K562 (cell line): ENCODE measurements around the gene KNOP1. TPM values are rescaled to one million over a fixed set of nuclear protein-coding genes. Genes with fewer than 3 reads are reported as not detected.

Experiments used
- CEBPZ ChIP-seq: fragments of 150-350 bp; IDR thresholded peaks from 2 replicates; pipeline ENCODE4 v1.6.1; 2014; ENCODE audit warnings: low read depth, mild to moderate bottlenecking, low read length, borderline replicate concordance
- DACH1 ChIP-seq: fragments of 450-650 bp; IDR thresholded peaks from 2 replicates; pipeline ENCODE4 v1.6.1; 2018; ENCODE audit not compliant: partially characterized antibody
- GTF2E2 ChIP-seq: fragments of 200-800 bp; sonication (Bioruptor generic); IDR thresholded peaks from 2 replicates; pipeline ENCODE4 v1.6.1; 2016; ENCODE audit warnings: missing genetic modification characterization, missing compliant biosample characterization
- KDM1A ChIP-seq, 2 experiments: fragments of 450-650 bp; IDR thresholded peaks; 2 replicates each; pipeline ENCODE4 v1.6.1; 2016; ENCODE audit warnings: mild to moderate bottlenecking in 2 of 2
- KLF13 ChIP-seq: fragments of 450-650 bp; IDR thresholded peaks from 2 replicates; pipeline ENCODE4 v1.6.1; 2016; ENCODE audit warnings: missing genetic modification characterization, low read depth, mild to moderate bottlenecking, missing compliant biosample characterization, moderate library complexity, borderline replicate concordance
- MYBL2 ChIP-seq, 2 experiments: fragments of 450-650 bp in 1 of 2; sonication (generic) in 1 of 2; formaldehyde crosslinking in 1 of 2; IDR thresholded peaks; 2 replicates each; pipeline versions ENCODE4 v1.6.1 to v1.8.1; 2017 to 2022; ENCODE audit warnings: borderline replicate concordance in 1 of 2, inconsistent platforms in 1 of 2, low read depth in 1 of 2, mild to moderate bottlenecking in 1 of 2, missing genetic modification reagents in 1 of 2, moderate library complexity in 1 of 2
- MYC ChIP-seq, 2 experiments: fragments of 250-450 bp in 1 of 2; sonication (Bioruptor Pico) in 1 of 2; IDR thresholded peaks; 2 replicates each; pipeline versions ENCODE4 v1.5.1 to v1.6.1; 2012 to 2021; ENCODE audit warnings: low read depth in 2 of 2, borderline replicate concordance in 1 of 2, improper control_type of control experiment in 1 of 2, low read length in 1 of 2, mild to moderate bottlenecking in 1 of 2, moderate library complexity in 1 of 2
- NFE2L1 ChIP-seq: fragments of 450-650 bp; IDR thresholded peaks from 2 replicates; pipeline ENCODE4 v1.6.1; 2016; ENCODE audit warnings: missing genetic modification characterization, low read depth, mild to moderate bottlenecking, missing compliant biosample characterization, moderate library complexity, borderline replicate concordance
- POLR2G ChIP-seq: fragments of 200-400 bp; formaldehyde crosslinking; IDR thresholded peaks from 2 replicates; pipeline ENCODE4 v1.6.1; 2017; ENCODE audit warnings: low read depth, mild to moderate bottlenecking, antibody characterized with exemption, low read length, moderate library complexity
- POU5F1 ChIP-seq: fragments of 150-350 bp; IDR thresholded peaks from 2 replicates; pipeline ENCODE4 v1.6.1; 2014; ENCODE audit warnings: borderline replicate concordance, low read length, low read depth, mild to moderate bottlenecking; ENCODE audit not compliant: partially characterized antibody
- TSHZ1 ChIP-seq: fragments of 250-450 bp; sonication (Bioruptor Pico); IDR thresholded peaks from 2 replicates; pipeline ENCODE4 v1.4.0; 2020; ENCODE audit warnings: mild to moderate bottlenecking, moderate library complexity
- ZBTB7A ChIP-seq: IDR thresholded peaks from 2 replicates; pipeline ENCODE4 v1.6.1; 2011; ENCODE audit warnings: low read depth, mild to moderate bottlenecking, low read length, moderate library complexity, borderline replicate concordance; ENCODE audit not compliant: control insufficient read depth
- ZKSCAN3 ChIP-seq: fragments of 250-450 bp; sonication (Bioruptor Pico); IDR thresholded peaks from 2 replicates; pipeline ENCODE4 v1.4.0; 2020
- ZNF324 ChIP-seq: fragments of 250-450 bp; sonication (Bioruptor Pico); IDR thresholded peaks from 2 replicates; pipeline ENCODE4 v1.4.0; 2020; ENCODE audit warnings: mild to moderate bottlenecking
- ZNF347 ChIP-seq: fragments of 450-650 bp; formaldehyde crosslinking; IDR thresholded peaks from 2 replicates; pipeline ENCODE4 v1.4.0; 2020; ENCODE audit warnings: low read depth, mild to moderate bottlenecking, moderate library complexity
- ZNF395 ChIP-seq: fragments of 200-800 bp; sonication (Bioruptor generic); IDR thresholded peaks from 2 replicates; pipeline ENCODE4 v1.6.1; 2017; ENCODE audit warnings: missing genetic modification characterization, missing compliant biosample characterization
- ZNF717 ChIP-seq: fragments of 250-450 bp; sonication (Bioruptor Pico); IDR thresholded peaks from 2 replicates; pipeline ENCODE4 v1.5.0; 2021
- polyA plus RNA-seq, 8 experiments: library from polyadenylated mRNA; depleted of rRNA in 4 of 8; stranded (reverse) in 5 of 8; unstranded in 3 of 8; fragments of >200 nt; fragmentation: Nextera tagmentation in 2 of 8; fragmentation: Illumina TruSeq in 1 of 8; extraction: Ambion mirVana in 2 of 8; extraction: Trizol in 1 of 8; gene quantifications; 2 replicates each; pipeline versions ENCODE4 v1.2.1 to v1.2.3, GENCODE V29; 2011 to 2014; ENCODE audit warnings: inconsistent platforms in 1 of 8, missing spikeins in 1 of 8
- total RNA-seq, 7 experiments: library from RNA; depleted of rRNA in 6 of 7; stranded (reverse); fragments of >200 nt in 6 of 7; fragmentation: Illumina TruSeq in 2 of 7; extraction: Trizol in 2 of 7; gene quantifications; 2 replicates each; pipeline versions ENCODE4 v1.2.1 to v1.2.3, GENCODE V29; 2011 to 2021; ENCODE audit warnings: low replicate concordance in 1 of 7

The KNOP1 gene
- total and polyA plus RNA-seq, 9 of the 15 experiments (the other 6 are each of a cell fraction or from before 2014, with no cell fraction given) = 22.4 to 57.6 (median 39.3) TPM

GRCh38 chr16:19696328-19696727 is 21.7 kb downstream of the KNOP1 start (continued):
- TF ChIP-seq GTF2E2 (tag) = no peak
- no peak for TF ChIP-seq CEBPZ
- no peak for TF ChIP-seq ZKSCAN3 (CRISPR knock-in tag)
- TF ChIP-seq POU5F1 = no peak
- 0 out of 2 replicates have a peak, but pooled peaks have one; percentile 37 for TF ChIP-seq MYC (IDR thresholded peaks at IDR 0.05; ENCODE audit: low read depth, low read length)
- TF ChIP-seq MYC (CRISPR knock-in tag; IDR thresholded peaks at IDR 0.05; ENCODE audit: borderline replicate concordance, low read depth) = no peak
- no peak for TF ChIP-seq ZNF347 (CRISPR knock-in tag)
- no peak for TF ChIP-seq POLR2G
- no peak for TF ChIP-seq ZBTB7A
- no peak for TF ChIP-seq DACH1
- no peak for TF ChIP-seq ZNF324 (CRISPR knock-in tag)
- no peak for TF ChIP-seq ZNF717 (CRISPR knock-in tag)
- TF ChIP-seq KDM1A (IDR thresholded peaks at IDR 0.05) = peak in 1 of 2 experiments; percentile 85; a peak in 2 of 4 replicates
- no peak for TF ChIP-seq NFE2L1 (tag)
- TF ChIP-seq MYBL2 (IDR thresholded peaks at IDR 0.05; ENCODE audit: low read depth) = no peak
- no peak for TF ChIP-seq MYBL2 (CRISPR knock-in tag; IDR thresholded peaks at IDR 0.05; ENCODE audit: borderline replicate concordance)
- TF ChIP-seq KLF13 (tag) = no peak
- no peak for TF ChIP-seq ZNF395 (CRISPR knock-in tag)
- no peak for TF ChIP-seq TSHZ1
